ENCODE results near the gene C2orf49. TPM values are rescaled to one million over a fixed set of nuclear protein-coding genes. Genes with fewer than 3 reads are reported as not detected.

The C2orf49 gene
- total RNA-seq, 2 experiments from 2014 or later = 19.6 to 19.8 TPM

- no peak for ATAC-seq
- H3K27me3 Mint-ChIP-seq (ENCODE audit: low read depth) = no peaks in the 10 kb centered on the region
- H3K9me3 Mint-ChIP-seq (ENCODE audit: insufficient read depth) = no peaks in the 10 kb centered on the region
- POLR2A ChIA-PET = no interaction called here
- CTCF ChIA-PET = interaction anchor here (2.0 kb wide), 1 partner anchor 20 kb away, joined by 4 read pairs; no protein-coding TSS in a partner anchor
- H3K36me3 Mint-ChIP-seq (ENCODE audit: low read depth) = no peaks in the 10 kb centered on the region
- no peak for DNase-seq
- no peak overlapping the region for H3K27ac Mint-ChIP-seq
- H3K4me3 Mint-ChIP-seq = no peak overlapping the region
- peaks cover 6% of the 10 kb centered on the region for H3K4me1 Mint-ChIP-seq (ENCODE audit: low read depth)
Measured at GRCh38 chr2:105378276-105378840, 41.0 kb downstream of the C2orf49 start.

GRCh38 chr2:105378921-105379383 is 41.6 kb downstream of the C2orf49 start:
- H3K4me3 Mint-ChIP-seq = no peak overlapping the region
- no peaks in the 10 kb centered on the region for H3K27me3 Mint-ChIP-seq (ENCODE audit: low read depth)
- peaks cover 3% of the 10 kb centered on the region for H3K4me1 Mint-ChIP-seq (ENCODE audit: low read depth)
- H3K27ac Mint-ChIP-seq = no peak overlapping the region
- H3K9me3 Mint-ChIP-seq (ENCODE audit: insufficient read depth) = no peaks in the 10 kb centered on the region
- ChIA-PET POLR2A (no interaction called here), CTCF (interaction anchor here (2.0 kb wide), 1 partner anchor 19 kb away, joined by 4 read pairs; no protein-coding TSS in a partner anchor)
- no peaks in the 10 kb centered on the region for H3K36me3 Mint-ChIP-seq (ENCODE audit: low read depth)
- ATAC-seq (no peak), DNase-seq (no peak)

DNA sequence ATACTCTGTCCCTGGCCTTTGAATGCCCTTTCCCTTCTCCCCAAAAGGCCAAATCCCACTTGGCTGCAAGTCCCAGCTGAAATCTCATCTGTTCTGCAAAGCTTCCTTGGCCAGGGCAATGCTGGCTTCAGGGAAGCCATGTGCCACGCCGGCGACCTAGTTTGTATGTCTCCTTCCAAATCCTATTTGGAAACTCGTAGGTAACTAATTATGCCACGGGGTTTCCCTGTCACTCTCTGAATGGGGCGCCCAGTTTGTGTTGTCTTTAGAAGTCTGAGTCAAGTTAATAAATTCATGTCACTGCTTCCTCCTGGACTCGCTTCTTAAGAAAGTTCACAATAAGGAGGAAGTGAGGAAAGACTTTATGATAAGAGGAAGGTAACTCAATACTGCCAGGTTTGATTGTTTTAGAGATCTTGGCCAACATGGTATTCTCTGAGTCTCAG is 42.4 kb downstream of the C2orf49 start:
- ATAC-seq (no peak), DNase-seq (no peak)
- Mint-ChIP-seq H3K27me3 (ENCODE audit: low read depth) (no peaks in the 10 kb centered on the region), H3K27ac (no peak overlapping the region), H3K9me3 (ENCODE audit: insufficient read depth) (no peaks in the 10 kb centered on the region), H3K4me1 (ENCODE audit: low read depth) (no peaks in the 10 kb centered on the region), H3K36me3 (ENCODE audit: low read depth) (no peaks in the 10 kb centered on the region), H3K4me3 (no peak overlapping the region)
- ChIA-PET POLR2A (interaction anchor here (0.7 kb wide), 1 partner anchor 1257 kb away, joined by 3 read pairs; no protein-coding TSS in a partner anchor), CTCF (interaction anchor here (2.0 kb wide), 1 partner anchor 18 kb away, joined by 4 read pairs; no protein-coding TSS in a partner anchor)

- H3K27me3 Mint-ChIP-seq (ENCODE audit: low read depth) = no peaks in the 10 kb centered on the region
- ChIA-PET CTCF (no interaction called here), POLR2A (no interaction called here)
- H3K27ac Mint-ChIP-seq = no peak overlapping the region
- H3K9me3 Mint-ChIP-seq (ENCODE audit: insufficient read depth) = no peaks in the 10 kb centered on the region
- DNase-seq = no peak
- no peaks in the 10 kb centered on the region for H3K36me3 Mint-ChIP-seq (ENCODE audit: low read depth)
- no peak overlapping the region for H3K4me3 Mint-ChIP-seq
- ATAC-seq = no peak
- no peaks in the 10 kb centered on the region for H3K4me1 Mint-ChIP-seq (ENCODE audit: low read depth)
Measured at GRCh38 chr2:105380432-105381100, 43.2 kb downstream of the C2orf49 start.

GRCh38 chr2:105381101-105381668 is 43.8 kb downstream of the C2orf49 start:
- ChIA-PET CTCF (no interaction called here), POLR2A (no interaction called here)
- no peaks in the 10 kb centered on the region for H3K27me3 Mint-ChIP-seq (ENCODE audit: low read depth)
- H3K27ac Mint-ChIP-seq = no peak overlapping the region
- H3K4me3 Mint-ChIP-seq = no peak overlapping the region
- no peak for ATAC-seq
- H3K36me3 Mint-ChIP-seq (ENCODE audit: low read depth) = no peaks in the 10 kb centered on the region
- no peaks in the 10 kb centered on the region for H3K4me1 Mint-ChIP-seq (ENCODE audit: low read depth)
- H3K9me3 Mint-ChIP-seq (ENCODE audit: insufficient read depth) = no peaks in the 10 kb centered on the region
- no peak for DNase-seq

- DNase-seq (no peak), ATAC-seq (no peak)
- no peak overlapping the region for H3K4me3 Mint-ChIP-seq
- ChIA-PET CTCF (no interaction called here), POLR2A (no interaction called here)
- no peak overlapping the region for H3K27ac Mint-ChIP-seq
- no peaks in the 10 kb centered on the region for H3K4me1 Mint-ChIP-seq (ENCODE audit: low read depth)
- H3K36me3 Mint-ChIP-seq (ENCODE audit: low read depth) = no peaks in the 10 kb centered on the region
- H3K27me3 Mint-ChIP-seq (ENCODE audit: low read depth) = no peaks in the 10 kb centered on the region
- no peaks in the 10 kb centered on the region for H3K9me3 Mint-ChIP-seq (ENCODE audit: insufficient read depth)
Measured at GRCh38 chr2:105382177-105382576, 44.8 kb downstream of the C2orf49 start.

DNA sequence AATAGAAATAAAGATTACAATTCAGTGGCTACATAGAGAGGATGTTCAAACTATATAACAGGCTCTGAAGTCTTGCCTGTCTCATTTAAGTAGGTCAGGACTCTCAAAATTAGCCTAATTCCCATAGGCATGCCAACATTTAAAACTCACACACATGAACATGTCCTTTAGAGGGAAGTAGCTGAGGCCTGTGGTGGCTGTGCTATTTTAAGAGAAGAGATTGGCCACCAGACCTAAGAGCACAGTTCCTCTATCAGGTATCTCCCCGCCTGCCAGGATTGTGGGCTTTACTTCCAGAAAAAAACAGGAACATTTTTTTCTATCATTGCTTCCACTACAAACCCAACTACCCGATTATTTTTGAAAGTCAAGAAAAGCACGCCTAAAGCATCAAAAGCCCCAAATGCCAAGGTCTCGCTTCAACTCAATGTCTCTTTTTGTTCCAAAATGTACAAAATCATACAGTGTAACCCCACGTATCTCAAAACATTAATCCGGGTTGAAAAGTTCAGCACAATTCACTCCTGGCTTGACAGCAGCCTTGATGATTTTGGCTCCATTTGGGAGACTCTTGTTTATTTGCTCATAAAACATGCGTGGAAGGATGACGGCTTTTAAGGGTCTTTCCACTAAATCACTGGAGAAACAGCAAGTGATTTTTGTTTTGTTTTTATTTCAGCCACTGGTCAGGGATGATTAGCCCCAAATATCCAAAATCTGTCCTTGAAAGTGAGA is 46.3 kb downstream of the C2orf49 start:
- H3K4me3 Mint-ChIP-seq = no peak overlapping the region
- no peak for ATAC-seq
- H3K36me3 Mint-ChIP-seq (ENCODE audit: low read depth) = no peaks in the 10 kb centered on the region
- no peaks in the 10 kb centered on the region for H3K9me3 Mint-ChIP-seq (ENCODE audit: insufficient read depth)
- no peak for DNase-seq
- H3K27ac Mint-ChIP-seq = no peak overlapping the region
- no peaks in the 10 kb centered on the region for H3K27me3 Mint-ChIP-seq (ENCODE audit: low read depth)
- ChIA-PET POLR2A (no interaction called here), CTCF (no interaction called here)
- H3K4me1 Mint-ChIP-seq (ENCODE audit: low read depth) = no peaks in the 10 kb centered on the region

- CTCF ChIA-PET = no interaction called here
- Mint-ChIP-seq H3K27me3 (ENCODE audit: low read depth) (no peaks in the 10 kb centered on the region), H3K36me3 (ENCODE audit: low read depth) (no peaks in the 10 kb centered on the region), H3K4me1 (ENCODE audit: low read depth) (no peaks in the 10 kb centered on the region), H3K27ac (no peak overlapping the region), H3K4me3 (no peak overlapping the region), H3K9me3 (ENCODE audit: insufficient read depth) (no peaks in the 10 kb centered on the region)
- POLR2A ChIA-PET = no interaction called here
- DNase-seq (no peak), ATAC-seq (no peak)
Measured at GRCh38 chr2:105384216-105384615, 46.9 kb downstream of the C2orf49 start.

GRCh38 chr2:105384861-105385260 is 47.5 kb downstream of the C2orf49 start:
- Mint-ChIP-seq H3K36me3 (ENCODE audit: low read depth) (no peaks in the 10 kb centered on the region), H3K9me3 (ENCODE audit: insufficient read depth) (no peaks in the 10 kb centered on the region), H3K27me3 (ENCODE audit: low read depth) (no peaks in the 10 kb centered on the region), H3K4me3 (no peak overlapping the region), H3K4me1 (ENCODE audit: low read depth) (no peaks in the 10 kb centered on the region), H3K27ac (no peak overlapping the region)
- ATAC-seq = no peak
- no peak for DNase-seq
- ChIA-PET POLR2A (no interaction called here), CTCF (no interaction called here)

DNA sequence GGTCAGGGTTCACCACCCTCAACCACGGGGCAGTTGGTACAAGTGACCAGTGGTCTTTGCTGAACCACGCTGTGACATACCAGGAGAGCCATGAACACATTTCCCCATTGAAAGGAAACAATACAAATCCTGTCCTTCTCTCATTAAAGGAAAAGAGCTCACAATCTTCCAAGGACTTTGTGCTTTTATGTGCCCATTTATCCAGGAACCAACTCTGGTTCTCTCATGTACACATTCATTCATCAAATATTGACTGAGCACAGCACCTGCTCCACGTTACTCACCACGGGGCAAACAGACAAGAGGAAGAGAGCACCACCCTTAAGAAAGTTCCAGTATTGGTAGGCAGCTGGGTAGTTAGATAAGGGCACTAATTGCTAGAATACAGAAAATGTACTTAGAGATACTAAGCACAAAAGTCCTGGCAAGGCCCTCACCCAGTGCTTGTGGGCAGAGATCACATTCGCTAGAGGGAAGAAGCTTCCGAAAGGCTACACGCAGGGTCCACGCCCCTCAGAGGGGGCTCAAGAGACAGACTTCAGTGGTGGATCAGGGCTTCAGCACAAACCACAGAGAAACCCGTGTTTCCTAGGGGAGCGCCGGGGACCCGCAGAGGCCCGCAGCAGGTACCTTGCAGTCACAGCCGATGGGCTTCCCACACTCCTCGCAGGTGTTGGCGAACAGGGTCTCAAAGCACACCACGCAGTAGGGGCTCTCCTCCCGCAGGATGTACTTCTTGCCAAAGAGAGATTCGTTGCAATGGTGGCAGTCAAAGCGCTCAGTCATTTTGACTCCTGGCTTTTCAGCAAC is 48.6 kb downstream of the C2orf49 start:
- no peaks in the 10 kb centered on the region for H3K27me3 Mint-ChIP-seq (ENCODE audit: low read depth)
- POLR2A ChIA-PET = no interaction called here

GRCh38 chr2:105387225-105387624 is 49.9 kb downstream of the C2orf49 start:
- H3K4me3 Mint-ChIP-seq = no peak overlapping the region
- no peak for ATAC-seq
- no peaks in the 10 kb centered on the region for H3K4me1 Mint-ChIP-seq (ENCODE audit: low read depth)
- H3K36me3 Mint-ChIP-seq (ENCODE audit: low read depth) = no peaks in the 10 kb centered on the region
- CTCF ChIA-PET = no interaction called here
- H3K27me3 Mint-ChIP-seq (ENCODE audit: low read depth) = no peaks in the 10 kb centered on the region
- DNase-seq = no peak
- POLR2A ChIA-PET = no interaction called here
- no peak overlapping the region for H3K27ac Mint-ChIP-seq
- no peaks in the 10 kb centered on the region for H3K9me3 Mint-ChIP-seq (ENCODE audit: insufficient read depth)

More for the DNA sequence above, 48.6 kb downstream of the C2orf49 start:
- ATAC-seq (no peak), DNase-seq (no peak)
- H3K36me3 Mint-ChIP-seq (ENCODE audit: low read depth) = no peaks in the 10 kb centered on the region
- H3K9me3 Mint-ChIP-seq (ENCODE audit: insufficient read depth) = no peaks in the 10 kb centered on the region
- H3K27ac Mint-ChIP-seq = no peak overlapping the region
- H3K4me1 Mint-ChIP-seq (ENCODE audit: low read depth) = no peaks in the 10 kb centered on the region
- H3K4me3 Mint-ChIP-seq = no peak overlapping the region
- CTCF ChIA-PET = no interaction called here
